GM12865 (cell line): ENCODE measurements around the gene NKPD1.

Source experiments
- DNase-seq: peaks from one replicate; pipeline ENCODE4 v3.0.0; 2010; ENCODE audit warnings: low read depth
- H3K4me3 ChIP-seq: 2 replicates; pipeline ENCODE4 v1.5.1; 2011; ENCODE audit warnings: mild to moderate bottlenecking, low read depth, low read length, control low read depth
- CTCF ChIP-seq: IDR thresholded peaks from 2 replicates; pipeline ENCODE4 v1.5.1; 2011; ENCODE audit warnings: low read length, control low read depth, low read depth, inconsistent platforms; ENCODE audit not compliant: insufficient read depth; ENCODE audit errors: missing control alignments

The NKPD1 gene

DNA sequence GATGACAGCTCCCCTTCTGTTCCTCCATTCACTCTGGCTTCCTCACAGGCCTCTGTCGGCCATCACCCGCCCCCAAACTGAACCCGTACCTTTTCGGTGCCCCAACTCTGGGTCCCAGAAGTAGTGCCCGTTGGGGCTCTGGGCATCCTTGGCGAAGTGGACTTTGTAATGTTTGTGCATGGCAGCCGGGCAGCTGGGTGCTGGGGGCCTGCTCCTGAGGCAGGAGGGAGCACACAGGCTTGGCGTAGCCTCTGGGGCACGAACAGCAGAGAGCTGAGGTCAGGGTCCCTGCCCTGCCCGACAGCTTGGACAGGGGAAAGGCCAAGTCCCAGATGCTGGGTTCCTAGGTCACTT is 834 bp downstream of the NKPD1 start:
- no peak for DNase-seq
- no peak for TF ChIP-seq CTCF
- H3K4me3 ChIP-seq = no peak overlapping the region

DNA sequence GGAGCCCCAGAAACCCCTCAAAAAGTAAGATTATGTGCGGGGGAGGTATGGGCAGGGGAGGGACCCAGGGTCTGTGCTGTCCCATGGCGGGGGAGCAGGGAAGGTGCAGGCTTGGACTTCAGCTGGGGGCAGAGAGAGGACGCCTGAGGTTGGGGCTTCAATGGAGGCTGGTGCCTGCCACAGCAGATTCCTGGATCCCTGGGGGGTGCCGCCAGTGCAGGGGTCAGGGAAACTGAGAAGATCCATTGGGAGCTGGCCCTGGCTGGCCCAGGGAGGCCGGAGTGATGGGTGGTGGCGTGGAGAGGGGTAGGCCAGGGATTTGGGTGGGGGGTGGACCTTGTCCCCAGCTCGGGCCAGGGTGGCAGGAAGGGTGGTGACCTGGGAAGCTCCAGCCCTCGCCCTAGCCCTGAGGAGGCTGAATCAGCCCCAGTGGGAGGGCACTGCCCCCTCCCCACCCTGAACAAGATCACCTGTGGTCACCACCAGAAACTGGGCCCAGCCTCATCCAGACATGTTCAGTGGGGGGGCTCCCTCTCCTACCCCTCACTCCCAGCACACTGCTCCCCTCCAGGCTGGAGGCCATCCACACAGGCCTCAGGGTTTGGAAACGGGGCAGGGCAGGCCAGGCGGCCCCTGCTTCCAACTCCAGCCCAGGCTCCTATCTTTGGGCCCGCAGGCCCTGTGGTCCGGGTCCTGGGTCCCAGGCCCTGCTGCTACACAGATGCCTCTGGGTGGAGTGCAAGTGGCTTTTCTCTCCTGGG is 1.4 kb downstream of the NKPD1 start:
- no peak overlapping the region for H3K4me3 ChIP-seq
- no peak for DNase-seq
- no peak for TF ChIP-seq CTCF

- no peak for DNase-seq
- no peak overlapping the region for H3K4me3 ChIP-seq
- no peak for TF ChIP-seq CTCF
Measured at GRCh38 chr19:45158503-45159209, 2.1 kb downstream of the NKPD1 start.

DNA sequence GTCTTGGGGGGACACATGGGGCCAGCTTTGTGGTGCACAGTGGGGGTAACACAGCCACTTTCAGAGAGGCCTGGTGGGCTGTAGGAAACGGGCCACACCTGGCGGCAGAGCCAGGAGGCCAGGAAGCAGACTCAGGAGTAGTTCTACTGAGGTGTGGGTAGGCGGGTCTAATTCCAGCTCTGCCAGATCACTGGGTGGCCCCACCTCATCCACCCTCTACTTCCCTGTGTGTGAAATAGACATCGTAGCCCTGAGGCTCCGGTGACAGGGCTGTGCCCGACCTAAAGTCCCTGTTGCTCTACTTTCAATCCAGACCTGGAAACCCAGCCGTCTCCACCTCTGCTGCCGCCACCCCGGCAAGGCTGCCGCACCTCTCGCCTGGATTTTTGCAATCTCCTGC is 4.0 kb downstream of the NKPD1 start:
- TF ChIP-seq CTCF = no peak
- no peak overlapping the region for H3K4me3 ChIP-seq
- no peak for DNase-seq

DNA sequence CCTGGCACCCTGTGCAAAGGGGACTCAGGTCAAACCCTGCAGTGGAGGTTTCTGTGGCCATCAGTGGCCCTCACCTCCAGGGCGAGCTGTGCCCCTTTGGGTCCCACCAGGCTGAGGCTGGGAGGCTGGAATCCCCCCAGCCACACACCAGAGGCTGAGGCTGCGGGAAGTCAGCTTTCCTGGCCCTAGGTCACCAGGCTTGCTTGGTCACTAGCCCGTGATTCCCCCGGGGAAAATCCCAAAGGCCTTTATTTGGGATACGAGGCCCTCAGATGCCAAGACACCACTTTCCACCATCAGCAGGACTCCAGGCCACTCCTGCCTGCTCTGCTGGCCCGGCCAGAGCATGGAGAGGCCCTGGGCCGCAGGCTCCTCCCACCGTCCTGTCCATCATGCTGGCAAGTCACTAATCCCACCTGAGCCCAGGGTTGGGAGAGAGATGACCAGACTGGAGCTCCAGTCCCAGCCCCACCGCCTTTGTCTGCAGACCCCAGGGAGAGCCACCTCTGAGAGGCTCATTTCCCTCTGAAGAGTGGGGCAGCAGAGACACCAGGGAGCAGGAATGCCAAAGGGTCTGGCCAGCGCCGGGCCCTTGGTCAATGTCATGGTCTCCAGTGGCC is 4.7 kb downstream of the NKPD1 start:
- TF ChIP-seq CTCF = no peak
- DNase-seq = no peak
- no peak overlapping the region for H3K4me3 ChIP-seq

DNA sequence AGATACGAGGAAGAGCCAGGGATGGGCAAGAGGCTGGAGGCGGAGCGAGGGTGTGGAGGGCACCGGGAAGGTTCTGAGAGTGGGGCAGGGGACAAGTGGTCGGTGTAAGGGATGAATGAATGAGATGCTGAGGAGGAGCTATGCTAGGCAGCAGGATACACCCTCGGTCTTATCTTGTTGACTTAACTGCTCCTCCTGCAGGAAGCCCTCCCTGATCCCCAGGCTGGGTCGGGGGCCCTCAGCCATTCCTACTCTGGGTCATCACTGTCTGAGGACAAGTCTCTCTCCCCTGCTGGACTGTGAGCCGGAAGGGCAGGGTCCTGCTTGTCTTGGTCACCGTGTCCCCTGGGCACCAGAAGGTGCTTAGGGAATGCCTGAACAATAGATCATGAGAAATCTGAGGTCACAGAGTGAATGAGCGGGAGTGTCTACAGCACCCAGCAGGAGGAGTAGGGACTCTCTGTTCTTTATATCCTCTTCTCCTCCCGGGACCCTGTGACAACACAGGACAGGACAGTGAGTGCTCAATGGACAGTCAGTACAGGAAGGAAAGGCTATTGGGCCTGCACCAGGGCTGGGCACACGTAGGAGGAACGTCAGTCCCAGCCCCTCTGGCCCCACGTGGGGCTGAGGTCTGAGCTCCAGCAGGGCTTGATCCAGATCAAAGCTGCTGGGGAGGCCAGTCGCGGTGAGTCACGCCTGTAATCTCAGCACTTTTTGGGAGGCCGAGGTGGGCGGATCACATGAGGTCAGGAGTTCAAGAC is 6.5 kb downstream of the NKPD1 start:
- H3K4me3 ChIP-seq = no peak overlapping the region
- no peak for TF ChIP-seq CTCF
- no peak for DNase-seq
